K562 (cell line): ENCODE data around the gene MYCN. TPM values are rescaled to one million over a fixed set of nuclear protein-coding genes. Genes with fewer than 3 reads are reported as not detected.

Experiments
- ATAC-seq: fragments of 200-7000 bp; cut with Tn5 transposase; 3 replicates; pipeline ENCODE4 v1.9.1; 2020; ENCODE audit warnings: moderate library complexity
- BruUV-seq: library from RNA; stranded (reverse); fragments of 400-500 nt; replicated peaks from 2 replicates; lab custom pipeline; 2021; lab: Mats Ljungman, UMichigan
- CTCF ChIA-PET: fragments of 300-600 bp; formaldehyde crosslinking; extraction: SDS; loops from one replicate; lab custom pipeline; 2021; ENCODE audit warnings: low intra/inter-chr PET ratio; lab: Yijun Ruan, JAX
- POLR2A ChIA-PET: fragments of 300-600, 350-650 bp; sonication (Branson Sonifier 250); formaldehyde crosslinking; extraction: SDS; loops from one replicate; lab custom pipeline; 2021; ENCODE audit warnings: antibody characterized with exemption, inconsistent platforms; lab: Yijun Ruan, JAX
- DNase-seq, 4 experiments: peaks; one replicate each; pipeline versions ENCODE4 v3.0.0 to v3.0.0-alpha.2; 2011 to 2018; ENCODE audit warnings: low spot score in 3 of 4, mixed read lengths in 3 of 4; ENCODE audit errors: extremely low read depth in 1 of 4
- FAIRE-seq: peaks from 2 replicates; lab custom pipeline; 2011; peaks lifted over from hg19 to GRCh38; lab: Jason Lieb, UNC
- H2AFZ ChIP-seq: 2 replicates; pipeline ENCODE4 v1.6.0; 2011; ENCODE audit warnings: low read depth, low read length, control low read depth, inconsistent platforms
- H3K27ac ChIP-seq: fragments of 200-600 bp; 3 replicates; pipeline ENCODE4 v1.8.0; 2011; ENCODE audit warnings: low read depth, mild to moderate bottlenecking, control low read depth, inconsistent platforms, low read length, moderate library complexity, mixed read lengths; ENCODE audit errors: extremely low read depth
- H3K27me3 ChIP-seq, 2 experiments: fragments of 300-600 bp in 1 of 2; 2 replicates in 1 of 2; 3 replicates in 1 of 2; pipeline versions ENCODE4 v1.6.0 to v1.8.0; 2011; ENCODE audit warnings: inconsistent platforms in 2 of 2, low read length in 2 of 2, mild to moderate bottlenecking in 1 of 2, mixed read lengths in 1 of 2, moderate library complexity in 1 of 2; ENCODE audit not compliant: control insufficient read depth in 2 of 2, insufficient read depth in 2 of 2
- H3K36me3 ChIP-seq: fragments of 300-600 bp; 3 replicates; pipeline ENCODE4 v1.8.0; 2011; ENCODE audit warnings: mild to moderate bottlenecking, low read length, inconsistent platforms; ENCODE audit not compliant: control insufficient read depth, insufficient read depth
- H3K4me1 ChIP-seq, 2 experiments: fragments of 200-600 bp in 1 of 2; replicated peaks in 1 of 2; 2 replicates in 1 of 2; 3 replicates in 1 of 2; pipeline versions ENCODE4 v1.5.1 to v1.8.0; 2011; ENCODE audit warnings: inconsistent platforms in 2 of 2, low read length in 2 of 2, mild to moderate bottlenecking in 1 of 2, mixed read lengths in 1 of 2, moderate library complexity in 1 of 2; ENCODE audit not compliant: control insufficient read depth in 2 of 2, insufficient read depth in 2 of 2
- H3K4me2 ChIP-seq: 2 replicates; pipeline ENCODE4 v1.6.1; 2011; ENCODE audit warnings: low read length, control low read depth, inconsistent platforms, mixed read lengths; ENCODE audit not compliant: insufficient read depth
- H3K4me3 ChIP-seq: fragments of 200-600 bp; sonication (generic), shearing (Covaris generic); 2 replicates; pipeline ENCODE4 v1.5.1; 2016; ENCODE audit warnings: control low read depth, inconsistent platforms
- H3K79me2 ChIP-seq: fragments of 200-600 bp; 3 replicates; pipeline ENCODE4 v1.8.0; 2011; ENCODE audit warnings: low read length, inconsistent platforms; ENCODE audit not compliant: control insufficient read depth, insufficient read depth
- H3K9ac ChIP-seq, 2 experiments: 2 replicates each; pipeline versions ENCODE4 v1.6.0 to v1.6.1; 2011; ENCODE audit warnings: low read depth in 2 of 2, low read length in 2 of 2, control low read depth in 1 of 2, inconsistent platforms in 1 of 2, mild to moderate bottlenecking in 1 of 2, mixed read lengths in 1 of 2; ENCODE audit not compliant: insufficient read depth in 1 of 2
- H3K9me1 ChIP-seq: one replicate; pipeline ENCODE4 v1.6.0; 2011; ENCODE audit warnings: inconsistent platforms, mild to moderate bottlenecking, low read length, moderate library complexity; ENCODE audit not compliant: control insufficient read depth, insufficient read depth
- H3K9me3 ChIP-seq: replicated peaks from 2 replicates; pipeline ENCODE4 v1.5.1; 2011; ENCODE audit warnings: low read depth, low read length, inconsistent platforms; ENCODE audit not compliant: control insufficient read depth, insufficient read depth
- H4K20me1 ChIP-seq: replicated peaks from 2 replicates; pipeline ENCODE4 v1.6.1; 2011; ENCODE audit warnings: low read length, inconsistent platforms, mixed read lengths; ENCODE audit not compliant: control insufficient read depth, insufficient read depth
- NFE2L1 ChIP-seq: fragments of 450-650 bp; IDR thresholded peaks from 2 replicates; pipeline ENCODE4 v1.6.1; 2016; ENCODE audit warnings: missing genetic modification characterization, low read depth, mild to moderate bottlenecking, missing compliant biosample characterization, moderate library complexity, borderline replicate concordance
- PURB ChIP-seq: sonication (generic); formaldehyde crosslinking; IDR thresholded peaks from 2 replicates; pipeline ENCODE4 v1.9.0; 2021; ENCODE audit warnings: low read depth, mild to moderate bottlenecking, missing genetic modification reagents
- SETDB1 ChIP-seq: IDR thresholded peaks from one replicate; pipeline ENCODE4 v1.6.1; 2012; ENCODE audit warnings: low read length, control low read depth, inconsistent platforms
- SMAD3 ChIP-seq: fragments of 450-650 bp; formaldehyde crosslinking; conservative IDR thresholded peaks from 2 replicates; pipeline ENCODE4 v1.4.0; 2020; ENCODE audit warnings: mild to moderate bottlenecking
- TFE3 ChIP-seq: fragments of 450-650 bp; formaldehyde crosslinking; IDR thresholded peaks from 2 replicates; pipeline ENCODE4 v1.4.0; 2020; ENCODE audit warnings: mild to moderate bottlenecking, mixed read lengths
- THAP12 ChIP-seq: fragments of 250-450 bp; sonication (Bioruptor Pico); IDR thresholded peaks from 2 replicates; pipeline ENCODE4 v1.9.0; 2021; ENCODE audit warnings: mild to moderate bottlenecking, inconsistent platforms
- THRAP3 ChIP-seq: fragments of 450-650 bp; IDR thresholded peaks from 2 replicates; pipeline ENCODE4 v1.6.1; 2016; ENCODE audit warnings: mild to moderate bottlenecking, inconsistent platforms, borderline replicate concordance
- ZBTB26 ChIP-seq: fragments of 450-650 bp; formaldehyde crosslinking; IDR thresholded peaks from 2 replicates; pipeline ENCODE4 v1.4.0; 2022; ENCODE audit warnings: missing genetic modification characterization
- ZBTB49 ChIP-seq: sonication (generic); formaldehyde crosslinking; IDR thresholded peaks from 2 replicates; pipeline ENCODE4 v1.8.0; 2022; ENCODE audit warnings: missing genetic modification reagents, mild to moderate bottlenecking, borderline replicate concordance
- ZC3H8 ChIP-seq: fragments of 450-650 bp; IDR thresholded peaks from 2 replicates; pipeline ENCODE4 v1.6.1; 2017
- WGBS: fragments of 100-300 bp; shearing (Covaris generic); methylation state at CpG from one replicate; pipeline ENCODE4 v1.1.6; 2016; ENCODE audit warnings: low coverage, mixed read lengths; ENCODE audit not compliant: insufficient coverage; ENCODE audit errors: missing lambda C conversion rate; 5-methylcytosine and 5-hydroxymethylcytosine counted together
- in situ Hi-C: fragments of 300-500 bp; cut with MboI; formaldehyde crosslinking; loops from 4 replicates; pipeline ENCODE4 v1.15.0; 2018; ENCODE audit warnings: inconsistent platforms, mixed read lengths
- intact Hi-C: fragments of 100-400 bp; cut with micrococcal nuclease; formaldehyde crosslinking; loops from 2 replicates; pipeline ENCODE4 v1.14.2; 2022
- polyA plus RNA-seq, 8 experiments: library from polyadenylated mRNA; depleted of rRNA in 4 of 8; stranded (reverse) in 5 of 8; unstranded in 3 of 8; fragments of >200 nt; fragmentation: Nextera tagmentation in 2 of 8; fragmentation: Illumina TruSeq in 1 of 8; extraction: Ambion mirVana in 2 of 8; extraction: Trizol in 1 of 8; gene quantifications; 2 replicates each; pipeline versions ENCODE4 v1.2.1 to v1.2.3, GENCODE V29; 2011 to 2014; ENCODE audit warnings: inconsistent platforms in 1 of 8, missing spikeins in 1 of 8
- total RNA-seq, 7 experiments: library from RNA; depleted of rRNA in 6 of 7; stranded (reverse); fragments of >200 nt in 6 of 7; fragmentation: Illumina TruSeq in 2 of 7; extraction: Trizol in 2 of 7; gene quantifications; 2 replicates each; pipeline versions ENCODE4 v1.2.1 to v1.2.3, GENCODE V29; 2011 to 2021; ENCODE audit warnings: low replicate concordance in 1 of 7

Gene MYCN
- total and polyA plus RNA-seq, 9 of the 15 experiments (the other 6 are each of a cell fraction or from before 2014, with no cell fraction given), result not detected

GRCh38 chr2:15954761-15955160 lies 14.4 kb downstream of the MYCN start:
- H3K4me1 ChIP-seq, result no peaks in the 10 kb centered on the region
- H3K9me1 ChIP-seq, result no peaks in the 10 kb centered on the region
- H4K20me1 ChIP-seq, result no peaks in the 10 kb centered on the region; the same call in 1 of the 2 replicates
- no peaks in the 10 kb centered on the region for H3K9me3 ChIP-seq
- 3% methylated on average over 8 of the region's 8 CpGs for WGBS
- DNase-seq, result no peak
- no TSS peak for BruUV-seq
- ChIA-PET POLR2A (no interaction called here), CTCF (no interaction called here)
- H3K27ac ChIP-seq, result no peak overlapping the region
- no peak overlapping the region for H2AFZ ChIP-seq
- no peak overlapping the region for H3K4me2 ChIP-seq
- H3K27me3 ChIP-seq, result peaks cover 9 to 15% of the 10 kb centered on the region in 2 experiments; a peak in 3 of 5 replicates
- intact Hi-C loops (no loop called here), in situ Hi-C loops (no loop called here)
- H3K79me2 ChIP-seq, result no peaks in the 10 kb centered on the region
- FAIRE-seq, result no peak
- H3K9ac ChIP-seq, result no peak overlapping the region
- no peaks in the 10 kb centered on the region for H3K36me3 ChIP-seq
- no peak for ATAC-seq
- no peak overlapping the region for H3K4me3 ChIP-seq
- TF ChIP-seq TFE3 (no peak), ZBTB49 (CRISPR knock-in tag) (no peak), PURB (CRISPR knock-in tag) (no peak), NFE2L1 (no peak), SMAD3 (CRISPR knock-in tag) (no peak), THRAP3 (no peak), THAP12 (no peak), ZC3H8 (no peak), SETDB1 (no peak), ZBTB26 (CRISPR knock-in tag) (no peak)
